HepG2 (cell line): Measurements from ENCODE around the gene ECD. TPM values are rescaled to one million over a fixed set of nuclear protein-coding genes. Genes with fewer than 3 reads are reported as not detected.
A peak's percentile ranks its signal among the peaks of the same experiment; 100 is the strongest.

ENCODE experiments used
- ATF5 ChIP-seq: sonication (generic); formaldehyde crosslinking; IDR thresholded peaks from 2 replicates; pipeline ENCODE4 v1.4.0; 2020; ENCODE audit warnings: mild to moderate bottlenecking, low read depth, missing genetic modification reagents
- ATM ChIP-seq: fragments of 450-650 bp; IDR thresholded peaks from 2 replicates; pipeline ENCODE4 v1.7.1; 2017; ENCODE audit warnings: mild to moderate bottlenecking, borderline replicate concordance
- CEBPB ChIP-seq: IDR thresholded peaks from 2 replicates; pipeline ENCODE4 v1.6.1; 2011; ENCODE audit warnings: low read depth, low read length, improper control_type of control experiment, borderline replicate concordance
- IRF9 ChIP-seq: sonication (generic); formaldehyde crosslinking; IDR thresholded peaks from 2 replicates; pipeline ENCODE4 v1.8.0; 2022; ENCODE audit warnings: missing genetic modification reagents, mild to moderate bottlenecking, borderline replicate concordance
- KDM5B ChIP-seq: sonication (generic); formaldehyde crosslinking; IDR thresholded peaks from 2 replicates; pipeline ENCODE4 v1.4.0; 2020; ENCODE audit warnings: missing genetic modification reagents, mild to moderate bottlenecking, borderline replicate concordance
- KLF15 ChIP-seq: sonication (generic); formaldehyde crosslinking; IDR thresholded peaks from 2 replicates; pipeline ENCODE4 v1.8.1; 2023; ENCODE audit warnings: borderline replicate concordance, mild to moderate bottlenecking, inconsistent platforms, missing genetic modification reagents, mixed read lengths
- NCOA2 ChIP-seq: sonication (generic); formaldehyde crosslinking; IDR thresholded peaks from 2 replicates; pipeline ENCODE4 v1.8.0; 2022; ENCODE audit warnings: inconsistent platforms
- NFE2L2 ChIP-seq: fragments of 150-350 bp; IDR thresholded peaks from 2 replicates; pipeline ENCODE4 v1.6.1; 2014; ENCODE audit warnings: low read length
- NFIC ChIP-seq: IDR thresholded peaks from 2 replicates; pipeline ENCODE4 v1.6.1; 2012; ENCODE audit warnings: mild to moderate bottlenecking, low read length, inconsistent platforms
- NFRKB ChIP-seq: fragments of 450-650 bp; IDR thresholded peaks from 2 replicates; pipeline ENCODE4 v1.6.1; 2017
- PBX3 ChIP-seq: sonication (generic); formaldehyde crosslinking; IDR thresholded peaks from 2 replicates; pipeline ENCODE4 v1.8.1; 2023; ENCODE audit warnings: missing genetic modification reagents, inconsistent platforms, borderline replicate concordance
- SRSF1 ChIP-seq: fragments of 200-400 bp; formaldehyde crosslinking; optimal IDR thresholded peaks from 2 replicates; pipeline ENCODE3; 2017; ENCODE audit warnings: mild to moderate bottlenecking, low read depth, low read length, moderate library complexity
- TAF1 ChIP-seq: sonication (generic); formaldehyde crosslinking; IDR thresholded peaks from 2 replicates; pipeline ENCODE4 v1.4.0; 2020; ENCODE audit warnings: missing genetic modification reagents
- TBP ChIP-seq: sonication (generic); formaldehyde crosslinking; IDR thresholded peaks from 2 replicates; pipeline ENCODE4 v1.5.0; 2020; ENCODE audit warnings: missing genetic modification reagents
- TIGD3 ChIP-seq: sonication (generic); formaldehyde crosslinking; IDR thresholded peaks from 2 replicates; pipeline ENCODE4 v1.5.1; 2020; ENCODE audit warnings: mild to moderate bottlenecking, missing genetic modification reagents, borderline replicate concordance
- ZFP36L1 ChIP-seq: sonication (generic); formaldehyde crosslinking; IDR thresholded peaks from 2 replicates; pipeline ENCODE4 v1.8.0; 2022; ENCODE audit warnings: mild to moderate bottlenecking, missing genetic modification reagents, moderate library complexity
- ZNF318 ChIP-seq: sonication (generic); formaldehyde crosslinking; IDR thresholded peaks from 2 replicates; pipeline ENCODE4 v1.4.0; 2020; ENCODE audit warnings: mild to moderate bottlenecking, missing genetic modification reagents
- ZSCAN25 ChIP-seq: sonication (generic); formaldehyde crosslinking; IDR thresholded peaks from 2 replicates; pipeline ENCODE4 v1.8.0; 2022; ENCODE audit warnings: mild to moderate bottlenecking, missing genetic modification reagents
- ZSCAN31 ChIP-seq: sonication (generic); formaldehyde crosslinking; IDR thresholded peaks from 2 replicates; pipeline ENCODE4 v1.5.0; 2020; ENCODE audit warnings: low read depth, mild to moderate bottlenecking, missing genetic modification reagents
- polyA plus RNA-seq, 8 experiments: library from polyadenylated mRNA; depleted of rRNA in 3 of 8; stranded (reverse) in 7 of 8; unstranded in 1 of 8; fragments of >200 nt; fragmentation: Illumina TruSeq in 4 of 8; extraction: Trizol in 4 of 8; gene quantifications; 2 replicates each; pipeline versions ENCODE4 v1.2.1 to v1.2.3, GENCODE V29; 2011 to 2016; ENCODE audit warnings: low read depth in 4 of 8, missing spikeins in 1 of 8, mixed read lengths in 1 of 8; ENCODE audit not compliant: insufficient read depth in 1 of 8
- total RNA-seq, 5 experiments: library from RNA; depleted of rRNA; stranded (reverse); fragments of >200 nt; fragmentation: Illumina TruSeq; extraction: Trizol; gene quantifications; 2 replicates each; pipeline ENCODE4 v1.2.3, GENCODE V29; 2016; ENCODE audit warnings: low read depth in 1 of 5

Gene ECD
- total and polyA plus RNA-seq, 2 of the 13 experiments (the other 11 are each of a cell fraction or from before 2014, with no cell fraction given), result 21.5 to 27.6 TPM

GRCh38 chr10:73088304-73088703 lies 79.5 kb downstream of the ECD start (continued):
- TF ChIP-seq ATF5 (CRISPR knock-in tag), result no peak
- no peak for TF ChIP-seq IRF9 (CRISPR knock-in tag)
- no peak for TF ChIP-seq ZSCAN25 (CRISPR knock-in tag)
- TF ChIP-seq SRSF1, result no peak
- TF ChIP-seq KLF15 (CRISPR knock-in tag), result no peak
- peak; percentile 79 for TF ChIP-seq NCOA2 (CRISPR knock-in tag)
- no peak for TF ChIP-seq ZFP36L1 (CRISPR knock-in tag)
- TF ChIP-seq TBP (CRISPR knock-in tag), result no peak
- peak; percentile 63 for TF ChIP-seq CEBPB
- TF ChIP-seq TIGD3 (CRISPR knock-in tag), result no peak
- TF ChIP-seq NFRKB, result no peak
- no peak for TF ChIP-seq ATM
- TF ChIP-seq NFE2L2, result no peak
- no peak for TF ChIP-seq PBX3 (CRISPR knock-in tag)
- TF ChIP-seq TAF1 (CRISPR knock-in tag), result no peak
- no peak for TF ChIP-seq ZSCAN31 (CRISPR knock-in tag)
- TF ChIP-seq NFIC, result 0 out of 2 replicates have a peak, but pooled peaks have one; percentile 31
- no peak for TF ChIP-seq KDM5B
- TF ChIP-seq ZNF318 (CRISPR knock-in tag), result no peak
